Lower lobe of right lung (tissue), 2 donors: Measurements from ENCODE around the gene CIPC. TPM values are rescaled to one million over a fixed set of nuclear protein-coding genes. Genes with fewer than 3 reads are reported as not detected.

Experiments
- ATAC-seq, 2 donors: fragments of 200-7000 bp; cut with Tn5 transposase; one replicate each; pipeline ENCODE4 v1.9.1; 2020 to 2022; ENCODE audit warnings: mild to moderate bottlenecking in 2 of 2, moderate library complexity in 2 of 2
- DNase-seq: peaks from one replicate; pipeline ENCODE4 v3.0.0-alpha.2; 2020
- H3K27ac ChIP-seq: fragments of 200-600 bp; one replicate; pipeline ENCODE4 v1.8.0; 2022
- H3K27me3 ChIP-seq: fragments of 200-600 bp; one replicate; pipeline ENCODE4 v1.8.0; 2022; ENCODE audit warnings: low read depth
- H3K36me3 ChIP-seq: fragments of 200-600 bp; one replicate; pipeline ENCODE4 v1.8.0; 2022; ENCODE audit warnings: mild to moderate bottlenecking
- H3K4me1 ChIP-seq: fragments of 200-600 bp; one replicate; pipeline ENCODE4 v1.8.0; 2022
- H3K4me3 ChIP-seq: fragments of 200-600 bp; one replicate; pipeline ENCODE4 v1.8.0; 2022; ENCODE audit warnings: mild to moderate bottlenecking
- H3K9me3 ChIP-seq: fragments of 200-600 bp; one replicate; pipeline ENCODE4 v1.8.0; 2022
- intact Hi-C: fragments of 100-400 bp; cut with DNase I; formaldehyde crosslinking; loops from one replicate; pipeline ENCODE4 v1.11.0; 2022
- total RNA-seq: library from RNA; stranded (reverse); fragmentation: NEBNext Ultra II Directional; extraction: Animal tissue kit (Norgen Biotek cat#: 25700); gene quantifications from one replicate; pipeline ENCODE4 v1.2.1, GENCODE V29; 2021
- TF ChIP-seq, protein P1 (sequence below): fragments of 200-600 bp; IDR thresholded peaks from one replicate; pipeline ENCODE4 v1.8.0; 2022; ENCODE audit warnings: antibody characterized with exemption, mild to moderate bottlenecking
- donor health status: DM: no; HTN: yes; CAD: no; lungs with severe emphysema.

The CIPC gene
- total RNA-seq, 1 donor from 2014 or later = 28.4 TPM

DNA sequence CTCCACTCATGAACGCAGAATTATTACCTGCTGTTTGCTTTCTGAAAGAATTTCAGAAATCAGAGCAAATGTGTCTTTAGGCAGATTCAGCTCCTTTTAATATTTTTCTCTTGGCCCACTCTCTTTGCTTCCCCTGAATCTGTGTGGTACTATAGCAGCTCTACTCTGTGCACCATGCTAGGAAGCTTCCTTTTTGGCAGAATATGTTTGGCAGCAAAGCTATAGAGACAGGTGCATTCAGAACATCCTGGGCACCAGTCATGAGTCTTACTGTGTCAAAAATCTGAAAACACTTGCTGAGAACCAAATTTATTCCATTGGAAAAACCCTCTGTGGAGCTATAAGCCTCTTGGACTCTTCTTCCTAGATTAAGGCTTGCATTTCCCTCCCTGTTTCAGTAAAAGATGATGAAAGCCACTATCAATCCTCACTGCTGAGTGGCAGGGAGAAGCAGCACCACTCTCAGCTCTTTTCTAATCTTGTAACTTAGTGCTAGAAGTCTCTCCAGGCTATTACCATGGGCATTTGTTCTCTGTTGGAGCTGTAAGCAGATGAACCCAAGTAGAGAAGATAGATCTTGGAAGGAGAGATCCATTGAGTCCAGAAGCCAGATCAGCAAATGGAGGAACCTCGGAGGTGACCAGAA, 18.2 kb downstream of the CIPC start:
- no peak overlapping the region for H3K27ac ChIP-seq

GRCh38 chr14:77119851-77120250, 21.8 kb downstream of the CIPC start:
- no peaks in the 10 kb centered on the region for H3K27me3 ChIP-seq
- ATAC-seq (no peak), DNase-seq (no peak)
- intact Hi-C loops = no loop called here
- no peaks in the 10 kb centered on the region for H3K9me3 ChIP-seq
- peaks cover 40% of the 10 kb centered on the region for H3K36me3 ChIP-seq
- H3K4me3 ChIP-seq = no peak overlapping the region
- peaks cover 23% of the 10 kb centered on the region for H3K4me1 ChIP-seq
- no peak overlapping the region for H3K27ac ChIP-seq
- TF ChIP-seq, protein P1, sequence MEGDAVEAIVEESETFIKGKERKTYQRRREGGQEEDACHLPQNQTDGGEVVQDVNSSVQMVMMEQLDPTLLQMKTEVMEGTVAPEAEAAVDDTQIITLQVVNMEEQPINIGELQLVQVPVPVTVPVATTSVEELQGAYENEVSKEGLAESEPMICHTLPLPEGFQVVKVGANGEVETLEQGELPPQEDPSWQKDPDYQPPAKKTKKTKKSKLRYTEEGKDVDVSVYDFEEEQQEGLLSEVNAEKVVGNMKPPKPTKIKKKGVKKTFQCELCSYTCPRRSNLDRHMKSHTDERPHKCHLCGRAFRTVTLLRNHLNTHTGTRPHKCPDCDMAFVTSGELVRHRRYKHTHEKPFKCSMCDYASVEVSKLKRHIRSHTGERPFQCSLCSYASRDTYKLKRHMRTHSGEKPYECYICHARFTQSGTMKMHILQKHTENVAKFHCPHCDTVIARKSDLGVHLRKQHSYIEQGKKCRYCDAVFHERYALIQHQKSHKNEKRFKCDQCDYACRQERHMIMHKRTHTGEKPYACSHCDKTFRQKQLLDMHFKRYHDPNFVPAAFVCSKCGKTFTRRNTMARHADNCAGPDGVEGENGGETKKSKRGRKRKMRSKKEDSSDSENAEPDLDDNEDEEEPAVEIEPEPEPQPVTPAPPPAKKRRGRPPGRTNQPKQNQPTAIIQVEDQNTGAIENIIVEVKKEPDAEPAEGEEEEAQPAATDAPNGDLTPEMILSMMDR = no peak

More for the DNA sequence above, 18.2 kb downstream of the CIPC start:
- no peak overlapping the region for H3K4me3 ChIP-seq
- no peak for ATAC-seq
- DNase-seq = no peak
- no peaks in the 10 kb centered on the region for H3K27me3 ChIP-seq
- no peaks in the 10 kb centered on the region for H3K9me3 ChIP-seq
- TF ChIP-seq, protein P1 = no peak
- intact Hi-C loops = no loop called here
- peaks cover 14% of the 10 kb centered on the region for H3K4me1 ChIP-seq
- H3K36me3 ChIP-seq = peaks cover 75% of the 10 kb centered on the region

- Histone ChIP-seq H3K9me3 (no peaks in the 10 kb centered on the region), H3K27me3 (peaks cover 10% of the 10 kb centered on the region), H3K4me3 (no peak overlapping the region), H3K36me3 (peaks cover 28% of the 10 kb centered on the region), H3K27ac (no peak overlapping the region), H3K4me1 (peaks cover 29% of the 10 kb centered on the region)
- DNase-seq (no peak), ATAC-seq (no peak)
- TF ChIP-seq, protein P1 = no peak
- intact Hi-C loops = no loop called here
Observed at GRCh38 chr14:77120771-77121743, 23.0 kb downstream of the CIPC start.

GRCh38 chr14:77122526-77123125, 24.6 kb downstream of the CIPC start:
- Histone ChIP-seq H3K27ac (no peak overlapping the region), H3K9me3 (no peaks in the 10 kb centered on the region), H3K36me3 (peaks cover 13% of the 10 kb centered on the region), H3K4me3 (no peak overlapping the region), H3K4me1 (peaks cover 29% of the 10 kb centered on the region), H3K27me3 (peaks cover 17% of the 10 kb centered on the region)
- TF ChIP-seq, protein P1 = no peak
- no peak for DNase-seq
- intact Hi-C loops = no loop called here
- no peak for ATAC-seq

- intact Hi-C loops = no loop called here
- TF ChIP-seq, protein P1 = no peak
- ATAC-seq (peak; percentile 92 to 93), DNase-seq (peak; percentile 87)
- Histone ChIP-seq H3K9me3 (no peaks in the 10 kb centered on the region), H3K4me3 (no peak overlapping the region), H3K27ac (no peak overlapping the region), H3K4me1 (peaks cover 29% of the 10 kb centered on the region), H3K27me3 (peaks cover 20% of the 10 kb centered on the region), H3K36me3 (peaks cover 2% of the 10 kb centered on the region)
Observed at GRCh38 chr14:77123381-77124325, 25.6 kb downstream of the CIPC start.
